Measurements from ENCODE around the gene POLR1B. TPM values are rescaled to one million over a fixed set of nuclear protein-coding genes. Genes with fewer than 3 reads are reported as not detected.
"Not testable (repeated sequence)": the region's sequence is repeated elsewhere in the genome, so short reads cannot be mapped to it uniquely, and the experiment has no call there.

The POLR1B gene
- total RNA-seq, 1 experiment from 2014 or later = 27.7 TPM

DNA sequence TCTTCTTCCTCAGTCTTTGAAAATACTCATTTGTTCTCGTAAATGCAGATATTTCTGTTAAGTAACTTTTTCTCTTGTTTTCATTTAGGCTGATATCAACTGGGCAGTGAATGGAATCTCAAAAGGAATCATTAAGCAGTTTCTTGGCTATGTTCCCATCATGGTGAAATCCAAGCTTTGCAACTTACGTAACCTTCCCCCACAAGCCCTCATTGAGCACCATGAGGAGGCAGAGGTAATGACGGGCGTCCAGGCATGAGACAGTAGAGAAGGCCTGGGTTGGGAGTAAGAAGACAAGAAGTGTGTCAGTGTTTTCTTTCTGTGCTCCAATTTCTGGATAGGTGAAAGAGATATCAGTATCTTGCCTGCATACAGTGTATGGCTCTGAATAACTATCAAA lies 5.1 kb downstream of the POLR1B start:
- Histone ChIP-seq H3K9me2 (ENCODE audit: insufficient read depth) (no peaks in the 10 kb centered on the region), H3K4me1 (replicated peaks; ENCODE audit: insufficient read depth) (peaks cover 15% of the 10 kb centered on the region), H3K79me2 (ENCODE audit: low read depth) (peaks cover 70% of the 10 kb centered on the region), H2AFZ (no peak overlapping the region), H3K4me3 (no peak overlapping the region), H3K27ac (no peak overlapping the region), H3K27me3 (ENCODE audit: insufficient read depth, low read depth) (no peaks in the 10 kb centered on the region), H3K9me3 (ENCODE audit: insufficient read depth, low read depth) (no peaks in the 10 kb centered on the region), H3K4me2 (no peak overlapping the region), H3K36me3 (ENCODE audit: low read depth) (peaks cover 52% of the 10 kb centered on the region), H3F3A (ENCODE audit: insufficient read depth, low read depth) (peaks cover 13% of the 10 kb centered on the region; the same call in 1 of the 2 replicates), H4K20me1 (ENCODE audit: insufficient read depth) (peaks cover 23% of the 10 kb centered on the region)
- ChIA-PET CTCF (interaction anchor here (0.6 kb wide), 1 partner anchor 27 kb away, joined by 6 read pairs; no protein-coding TSS in a partner anchor), POLR2A (ENCODE audit: unreplicated experiment) (interaction anchor here (0.6 kb wide), 1 partner anchor 486 kb away, joined by 3 read pairs; no protein-coding TSS in a partner anchor)
- intact Hi-C loops (cut with micrococcal nuclease; ENCODE audit: unreplicated experiment) = no loop called here
- no TSS peak for BruUV-seq (replicated peaks)
- TF ChIP-seq, protein P1, sequence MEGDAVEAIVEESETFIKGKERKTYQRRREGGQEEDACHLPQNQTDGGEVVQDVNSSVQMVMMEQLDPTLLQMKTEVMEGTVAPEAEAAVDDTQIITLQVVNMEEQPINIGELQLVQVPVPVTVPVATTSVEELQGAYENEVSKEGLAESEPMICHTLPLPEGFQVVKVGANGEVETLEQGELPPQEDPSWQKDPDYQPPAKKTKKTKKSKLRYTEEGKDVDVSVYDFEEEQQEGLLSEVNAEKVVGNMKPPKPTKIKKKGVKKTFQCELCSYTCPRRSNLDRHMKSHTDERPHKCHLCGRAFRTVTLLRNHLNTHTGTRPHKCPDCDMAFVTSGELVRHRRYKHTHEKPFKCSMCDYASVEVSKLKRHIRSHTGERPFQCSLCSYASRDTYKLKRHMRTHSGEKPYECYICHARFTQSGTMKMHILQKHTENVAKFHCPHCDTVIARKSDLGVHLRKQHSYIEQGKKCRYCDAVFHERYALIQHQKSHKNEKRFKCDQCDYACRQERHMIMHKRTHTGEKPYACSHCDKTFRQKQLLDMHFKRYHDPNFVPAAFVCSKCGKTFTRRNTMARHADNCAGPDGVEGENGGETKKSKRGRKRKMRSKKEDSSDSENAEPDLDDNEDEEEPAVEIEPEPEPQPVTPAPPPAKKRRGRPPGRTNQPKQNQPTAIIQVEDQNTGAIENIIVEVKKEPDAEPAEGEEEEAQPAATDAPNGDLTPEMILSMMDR (conservative IDR thresholded peaks at IDR 0.05) = no peak
- no peak for TF ChIP-seq EZH2 (IDR thresholded peaks at IDR 0.05; ENCODE audit: low read depth)
- DNase-seq = no peak

DNA sequence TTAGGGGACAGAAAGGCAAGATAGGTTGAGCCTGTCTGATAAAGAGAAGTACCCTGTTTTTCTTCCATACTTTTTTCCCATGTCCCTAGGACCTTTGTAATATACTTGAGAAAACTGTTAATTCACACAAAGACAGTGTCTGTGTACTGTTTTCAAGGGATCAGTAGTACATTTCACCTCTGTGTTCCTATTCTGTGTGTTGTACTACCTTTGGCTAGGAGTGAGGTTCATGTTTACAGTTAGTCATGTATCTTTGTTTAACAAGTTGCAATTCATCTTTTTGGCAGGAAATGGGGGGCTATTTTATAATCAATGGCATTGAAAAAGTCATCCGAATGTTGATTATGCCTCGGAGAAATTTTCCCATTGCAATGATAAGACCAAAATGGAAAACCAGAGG lies 6.7 kb downstream of the POLR1B start:
- TF ChIP-seq, protein P1 (conservative IDR thresholded peaks at IDR 0.05) = no peak
- no peak for TF ChIP-seq EZH2 (IDR thresholded peaks at IDR 0.05; ENCODE audit: low read depth)
- no TSS peak for BruUV-seq (replicated peaks)
- Histone ChIP-seq H3K36me3 (ENCODE audit: low read depth) (peaks cover 64% of the 10 kb centered on the region), H3K9me3 (ENCODE audit: insufficient read depth, low read depth) (no peaks in the 10 kb centered on the region), H3K79me2 (ENCODE audit: low read depth) (peaks cover 54% of the 10 kb centered on the region), H3K4me2 (no peak overlapping the region), H3K27me3 (ENCODE audit: insufficient read depth, low read depth) (no peaks in the 10 kb centered on the region), H3K4me3 (no peak overlapping the region), H3F3A (ENCODE audit: insufficient read depth, low read depth) (no peaks in the 10 kb centered on the region), H3K4me1 (replicated peaks; ENCODE audit: insufficient read depth) (peaks cover 11% of the 10 kb centered on the region), H3K9me2 (ENCODE audit: insufficient read depth) (no peaks in the 10 kb centered on the region), H3K27ac (no peak overlapping the region), H2AFZ (no peak overlapping the region), H4K20me1 (ENCODE audit: insufficient read depth) (peaks cover 23% of the 10 kb centered on the region)
- intact Hi-C loops (cut with micrococcal nuclease; ENCODE audit: unreplicated experiment) = no loop called here
- ChIA-PET CTCF (no interaction called here), POLR2A (ENCODE audit: unreplicated experiment) (no interaction called here)
- no peak for DNase-seq

DNA sequence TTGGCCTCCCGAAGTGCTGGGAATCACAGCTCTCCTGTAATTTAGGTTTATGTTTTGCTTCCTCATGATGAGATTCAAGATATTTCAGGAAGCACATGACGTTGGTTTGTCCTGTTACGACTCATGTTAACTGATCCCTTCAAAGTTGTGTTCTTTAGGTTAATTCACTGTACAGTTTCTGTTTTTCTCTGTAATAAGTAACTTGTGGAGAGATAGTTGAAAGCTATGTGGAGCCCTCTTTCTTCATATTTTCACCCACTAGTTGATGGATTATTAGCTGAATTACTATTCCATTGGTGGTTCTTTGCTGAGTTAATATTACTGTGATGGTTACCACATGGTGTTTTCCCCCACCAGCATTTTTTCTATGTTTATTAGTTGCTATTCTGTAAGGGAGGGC lies 23.8 kb downstream of the POLR1B start:
- ChIA-PET CTCF (no interaction called here), POLR2A (ENCODE audit: unreplicated experiment) (interaction anchor here (0.7 kb wide), 1 partner anchor 444 kb away, joined by 5 read pairs; no protein-coding TSS in a partner anchor)
- H3K36me3 ChIP-seq (ENCODE audit: low read depth) = peaks cover 44% of the 10 kb centered on the region
- H3F3A ChIP-seq (ENCODE audit: insufficient read depth, low read depth) = no peaks in the 10 kb centered on the region
- no peaks in the 10 kb centered on the region for H3K9me3 ChIP-seq (ENCODE audit: insufficient read depth, low read depth)
- H3K27me3 ChIP-seq (ENCODE audit: insufficient read depth, low read depth) = no peaks in the 10 kb centered on the region
- no peak for DNase-seq
- no peaks in the 10 kb centered on the region for H4K20me1 ChIP-seq (ENCODE audit: insufficient read depth)
- no peaks in the 10 kb centered on the region for H3K9me2 ChIP-seq (ENCODE audit: insufficient read depth)
- no TSS peak for BruUV-seq (replicated peaks)
- H2AFZ ChIP-seq = no peak overlapping the region
- no peak overlapping the region for H3K27ac ChIP-seq
- no peaks in the 10 kb centered on the region for H3K79me2 ChIP-seq (ENCODE audit: low read depth)
- no peaks in the 10 kb centered on the region for H3K4me1 ChIP-seq (replicated peaks; ENCODE audit: insufficient read depth)
- TF ChIP-seq, protein P1 (conservative IDR thresholded peaks at IDR 0.05) = no peak
- no peak for TF ChIP-seq EZH2 (IDR thresholded peaks at IDR 0.05; ENCODE audit: low read depth)
- H3K4me3 ChIP-seq = no peak overlapping the region
- H3K4me2 ChIP-seq = no peak overlapping the region
- intact Hi-C loops (cut with micrococcal nuclease; ENCODE audit: unreplicated experiment) = no loop called here

DNA sequence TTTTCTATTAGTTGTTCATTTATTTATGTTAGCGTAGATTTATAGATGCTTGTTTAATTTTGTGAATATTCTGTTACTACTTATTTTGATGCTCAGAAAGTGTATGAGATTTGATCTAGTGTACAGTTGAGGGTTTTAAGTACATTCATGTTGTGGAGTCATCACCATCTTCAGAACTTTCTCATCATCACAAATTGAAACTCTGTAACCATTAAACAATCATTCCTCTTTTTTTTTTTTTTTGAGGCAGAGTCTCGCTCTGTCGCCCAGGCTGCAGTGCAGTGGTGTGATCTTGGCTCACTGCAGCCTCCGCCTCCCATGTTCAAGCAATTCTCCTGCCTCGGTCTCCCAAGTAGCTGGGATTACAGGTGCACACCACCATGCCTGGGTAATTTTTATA lies 24.2 kb downstream of the POLR1B start:
- H3K4me1 ChIP-seq (replicated peaks; ENCODE audit: insufficient read depth); DNase-seq; BruUV-seq (replicated peaks); H3K27me3 ChIP-seq (ENCODE audit: insufficient read depth, low read depth); H3K27ac ChIP-seq; H3K79me2 ChIP-seq (ENCODE audit: low read depth); H3K4me3 ChIP-seq; H3F3A ChIP-seq (ENCODE audit: insufficient read depth, low read depth); CTCF ChIA-PET; POLR2A ChIA-PET (ENCODE audit: unreplicated experiment); H3K9me2 ChIP-seq (ENCODE audit: insufficient read depth); H3K9me3 ChIP-seq (ENCODE audit: insufficient read depth, low read depth); H3K4me2 ChIP-seq; H2AFZ ChIP-seq; intact Hi-C loops (cut with micrococcal nuclease; ENCODE audit: unreplicated experiment); H4K20me1 ChIP-seq (ENCODE audit: insufficient read depth): not testable (repeated sequence)
- peaks cover 48% of the 10 kb centered on the region for H3K36me3 ChIP-seq (ENCODE audit: low read depth)

All from PC-9 (cell line).